Measurements from ENCODE around the gene PDIK1L.

The PDIK1L gene

GRCh38 chr1:26153966-26154532 is 42.4 kb downstream of the PDIK1L start:
- in situ Hi-C loops (cut with MboI; ENCODE audit: low sequenced_read_pairs), result loop anchor here (10.0 kb wide), 1 partner anchor 109 kb away; the partner anchor contains the start of gene SLC30A2

- in situ Hi-C loops (cut with MboI; ENCODE audit: low sequenced_read_pairs), result loop anchor here (10.0 kb wide), 1 partner anchor 110 kb away; the partner anchor contains the start of gene SLC30A2
These were observed 43.1 kb downstream of the PDIK1L start for GRCh38 chr1:26154750-26155149.

- in situ Hi-C loops (cut with MboI; ENCODE audit: low sequenced_read_pairs), result loop anchor here (10.0 kb wide), 1 partner anchor 111 kb away; the partner anchor contains the start of gene SLC30A2
These were observed 44.0 kb downstream of the PDIK1L start for GRCh38 chr1:26155370-26156284.

GRCh38 chr1:26156285-26157038 is 44.8 kb downstream of the PDIK1L start:
- in situ Hi-C loops (cut with MboI; ENCODE audit: low sequenced_read_pairs), result loop anchor here (10.0 kb wide), 1 partner anchor 112 kb away; the partner anchor contains the start of gene SLC30A2

- in situ Hi-C loops (cut with MboI; ENCODE audit: low sequenced_read_pairs), result loop anchor here (10.0 kb wide), 1 partner anchor 114 kb away; the partner anchor contains the start of gene SLC30A2
These were observed 46.8 kb downstream of the PDIK1L start for GRCh38 chr1:26158271-26158907.

GRCh38 chr1:26158908-26159742 is 47.5 kb downstream of the PDIK1L start, which contains the start of gene FAM110D:
FAM110D (plus strand) TSS chr1:26159079; CDS start chr1:26161292, 2,213 bp downstream.
- in situ Hi-C loops (cut with MboI; ENCODE audit: low sequenced_read_pairs), result loop anchor here (10.0 kb wide), 1 partner anchor 114 kb away; the partner anchor contains the start of gene SLC30A2

GRCh38 chr1:26159743-26160039 is 48.1 kb downstream of the PDIK1L start:
- in situ Hi-C loops (cut with MboI; ENCODE audit: low sequenced_read_pairs), result loop anchor here (10.0 kb wide), 1 partner anchor 115 kb away; the partner anchor contains the start of gene SLC30A2

GRCh38 chr1:26160527-26161414 is 49.1 kb downstream of the PDIK1L start:
- in situ Hi-C loops (cut with MboI; ENCODE audit: low sequenced_read_pairs), result no loop called here

GRCh38 chr1:26161415-26162219 is 50.0 kb downstream of the PDIK1L start:
- in situ Hi-C loops (cut with MboI; ENCODE audit: low sequenced_read_pairs), result no loop called here

GRCh38 chr1:26162220-26162709 is 50.6 kb downstream of the PDIK1L start:
- in situ Hi-C loops (cut with MboI; ENCODE audit: low sequenced_read_pairs), result no loop called here

GRCh38 chr1:26163684-26164035 is 52.0 kb downstream of the PDIK1L start:
- in situ Hi-C loops (cut with MboI; ENCODE audit: low sequenced_read_pairs), result no loop called here

GRCh38 chr1:26164036-26164860 is 52.6 kb downstream of the PDIK1L start:
- in situ Hi-C loops (cut with MboI; ENCODE audit: low sequenced_read_pairs), result no loop called here

GRCh38 chr1:26164861-26165842 is 53.5 kb downstream of the PDIK1L start:
- in situ Hi-C loops (cut with MboI; ENCODE audit: low sequenced_read_pairs), result no loop called here

GRCh38 chr1:26166719-26167281 is 55.2 kb downstream of the PDIK1L start:
- in situ Hi-C loops (cut with MboI; ENCODE audit: low sequenced_read_pairs), result no loop called here

GRCh38 chr1:26168410-26169197 is 57.0 kb downstream of the PDIK1L start, which contains the start of gene C1orf232:
C1orf232 (minus strand) TSS chr1:26168963; CDS start chr1:26168499, 464 bp downstream.
- in situ Hi-C loops (cut with MboI; ENCODE audit: low sequenced_read_pairs), result no loop called here

Measured in HL-60/S4 (cell line).